Right lung (tissue), 5 donors: ENCODE data around the gene TPST2. TPM values are rescaled to one million over a fixed set of nuclear protein-coding genes. Genes with fewer than 3 reads are reported as not detected.
"Not testable (repeated sequence)": the region's sequence is repeated elsewhere in the genome, so short reads cannot be mapped to it uniquely, and the experiment has no call there.

Experiments used
- DNase-seq, 2 donors: peaks; one replicate each; pipeline ENCODE4 v3.0.0-alpha.2; 2013
- polyA plus RNA-seq, 5 donors: library from polyadenylated mRNA; unstranded; fragments of 120-200 nt; gene quantifications; one replicate each; pipeline versions ENCODE4 v1.2.1 to v1.2.3, GENCODE V29; 2013; ENCODE audit warnings: inconsistent platforms in 1 of 5, low replicate concordance in 1 of 5; ENCODE audit not compliant: insufficient read length in 5 of 5, insufficient read depth in 1 of 5

Gene TPST2
- polyA plus RNA-seq, 5 donors, result 20.4 to 30.4 (median 30.0) TPM

DNA sequence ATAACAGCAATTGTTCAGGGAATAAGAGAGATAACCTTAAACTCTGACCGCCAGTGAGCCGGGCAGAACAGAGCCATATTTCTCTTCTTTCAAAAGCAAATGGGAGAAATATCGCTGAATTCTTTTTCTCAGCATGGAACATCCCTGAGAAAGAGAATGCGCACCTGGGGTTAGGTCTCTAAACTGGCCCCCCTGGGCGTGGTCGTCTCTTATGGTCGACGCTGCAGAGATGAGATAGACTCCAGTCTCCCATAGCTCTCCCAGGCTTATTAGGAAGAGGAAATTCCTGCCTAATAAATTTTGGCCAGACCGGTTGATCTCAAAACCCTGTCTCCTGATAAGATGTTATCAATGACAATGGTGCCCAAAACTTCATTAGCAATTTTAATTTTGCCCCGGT, 23.8 kb upstream of the TPST2 start:
- DNase-seq, result not testable (repeated sequence)

DNA sequence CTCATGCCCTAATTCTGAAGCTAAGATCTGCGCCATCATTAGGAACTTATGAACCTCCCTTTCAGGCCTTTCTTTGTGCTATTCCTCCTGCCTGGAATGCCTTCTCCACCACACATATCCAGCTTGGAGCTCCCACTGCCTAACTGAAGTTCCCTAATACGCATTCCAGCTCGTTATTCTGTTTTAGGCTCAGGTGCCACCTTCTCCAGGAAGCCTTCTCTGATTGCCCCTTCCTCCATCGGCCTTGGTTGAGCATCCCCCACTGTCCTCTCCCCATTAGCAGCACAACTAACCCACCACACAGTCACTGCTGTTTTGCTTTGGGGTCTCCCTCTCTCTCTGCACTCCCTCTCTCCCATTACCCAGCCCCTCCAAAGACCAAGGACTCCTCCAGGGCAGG, 22.7 kb upstream of the TPST2 start:
- no peak for DNase-seq

DNA sequence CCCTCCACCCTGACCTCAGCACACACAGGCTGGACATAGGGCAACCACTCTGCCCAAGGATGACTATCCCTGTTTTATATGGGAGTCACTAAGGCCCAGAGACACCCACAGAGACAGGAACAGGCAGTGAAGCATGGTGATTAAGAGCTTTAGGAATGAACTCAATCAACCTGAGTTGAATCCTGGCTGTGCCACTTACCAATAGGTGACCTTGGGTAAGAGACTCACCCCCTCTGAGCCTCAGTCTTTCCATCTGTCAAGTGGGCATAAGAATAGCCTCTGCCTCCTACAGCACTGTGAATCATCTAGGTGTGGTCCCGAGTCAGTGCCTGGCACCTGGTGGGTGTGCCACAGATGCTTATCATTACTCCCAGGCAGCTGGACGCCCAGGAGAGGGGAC, 21.1 kb upstream of the TPST2 start:
- DNase-seq, result no peak

DNA sequence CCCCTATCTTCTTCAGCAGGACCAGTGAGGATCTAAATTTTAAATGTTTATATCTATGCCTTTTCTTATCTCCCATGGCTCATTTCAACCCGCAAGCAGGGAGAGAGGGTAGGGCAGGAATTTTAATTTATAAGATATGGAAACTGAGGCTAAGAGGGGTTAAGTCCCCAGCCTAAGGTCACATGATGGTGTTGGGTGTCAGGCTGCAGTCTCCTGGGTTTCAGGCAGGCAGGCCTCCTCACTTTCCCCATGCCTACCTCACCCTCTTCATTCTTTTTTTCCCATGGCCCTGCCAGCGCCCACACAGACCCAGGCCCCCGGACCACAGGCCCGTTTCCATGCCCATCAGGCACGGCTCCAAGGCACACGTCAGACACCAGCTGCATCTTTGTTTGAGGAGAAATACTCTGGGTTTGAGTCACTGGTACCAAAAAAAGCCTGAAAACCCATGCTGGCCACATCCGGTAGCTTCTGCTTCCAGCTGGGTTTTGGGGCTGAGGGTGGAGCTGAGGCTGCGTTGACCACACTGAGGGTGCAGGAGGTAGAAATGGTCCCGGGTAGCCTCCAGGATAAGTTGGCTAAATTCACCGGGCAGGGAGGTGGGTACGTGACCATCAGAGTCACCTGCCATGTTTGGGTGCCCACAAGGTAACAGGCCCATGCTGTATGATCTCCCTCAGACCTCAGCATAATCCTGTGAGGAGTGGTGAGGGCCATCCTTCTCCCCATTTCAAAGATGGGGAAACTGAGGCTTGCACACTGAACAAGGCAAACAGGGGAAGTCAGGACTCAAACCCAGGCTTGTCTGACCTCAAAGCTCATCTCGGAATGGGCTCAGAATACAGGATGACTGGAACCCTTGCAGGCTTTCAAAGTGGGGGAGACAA, 20.4 kb upstream of the TPST2 start:
- no peak for DNase-seq

DNA sequence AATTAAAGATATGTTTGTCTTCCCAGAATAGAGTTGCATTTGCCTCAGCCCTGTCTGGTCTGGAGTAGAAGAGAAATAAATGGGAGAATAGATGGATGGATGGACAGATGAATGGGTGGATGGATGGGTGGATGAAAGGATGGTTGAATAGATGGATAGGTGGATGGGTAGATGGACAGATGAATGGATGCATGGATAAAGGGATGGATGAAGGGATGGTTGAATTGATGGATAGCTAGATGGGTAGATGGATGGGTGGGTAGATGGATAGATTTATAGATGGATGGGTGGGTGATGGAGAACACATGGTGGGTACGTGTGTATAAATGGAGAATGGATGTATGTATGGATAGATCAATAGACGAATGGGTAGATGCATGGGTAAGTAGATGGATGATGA, 19.4 kb upstream of the TPST2 start:
- no peak for DNase-seq

DNA sequence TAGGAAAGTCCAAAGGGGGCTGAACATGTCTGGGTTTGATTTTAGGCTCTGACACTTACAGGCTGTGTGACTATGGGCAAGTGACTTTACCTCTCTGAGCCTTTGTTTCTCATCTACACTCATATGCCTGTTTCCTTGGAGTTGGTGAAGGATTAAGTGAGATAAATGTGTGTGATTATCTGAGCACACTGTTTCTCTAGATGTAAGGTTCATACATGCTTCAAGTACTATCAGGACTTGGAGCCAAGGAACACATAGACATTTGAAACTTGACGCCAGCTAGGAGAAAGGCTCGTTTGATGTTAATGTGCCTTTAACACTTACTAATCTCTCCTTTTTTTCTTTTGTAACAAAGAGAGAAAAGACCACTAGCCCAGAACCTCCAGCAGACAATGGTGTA, 18.2 kb upstream of the TPST2 start:
- DNase-seq, result no peak

DNA sequence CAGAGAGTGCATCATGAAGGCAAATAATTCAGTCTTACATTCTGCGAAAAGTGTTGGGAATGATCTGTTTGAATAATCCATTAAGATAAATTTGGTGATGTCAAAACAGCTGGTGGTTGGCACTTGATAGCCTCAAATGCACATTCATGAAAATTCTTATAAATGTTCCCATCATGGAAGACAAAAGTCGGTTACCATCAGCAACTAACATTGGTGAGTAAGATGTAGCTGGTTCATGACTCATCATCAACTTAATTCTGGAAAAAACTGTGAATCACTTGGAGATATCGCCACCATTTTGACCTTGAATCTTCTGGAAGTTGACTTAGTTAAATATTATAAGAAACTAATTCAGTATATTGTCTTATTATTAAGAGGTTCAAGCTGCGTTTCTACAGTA, 16.7 kb upstream of the TPST2 start:
- DNase-seq, result no peak

DNA sequence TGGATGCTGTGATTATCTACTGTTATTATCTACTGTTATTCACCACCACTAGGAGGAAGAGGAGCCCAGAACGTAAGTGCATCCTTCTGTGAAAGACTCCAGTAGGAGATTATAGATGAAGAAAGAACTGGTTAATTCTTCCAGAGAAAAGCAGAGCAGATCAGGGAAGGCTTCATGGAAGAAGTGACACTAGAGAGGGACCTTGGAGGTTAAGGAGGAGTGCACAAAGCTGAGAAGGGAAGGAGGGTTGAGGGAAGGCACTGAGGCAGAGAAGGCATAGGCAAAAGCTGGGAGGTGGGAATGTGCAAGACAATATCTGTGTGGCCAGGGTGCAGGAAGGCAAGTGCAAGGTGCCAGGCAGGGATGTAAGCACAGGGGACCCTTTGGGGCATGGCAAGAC, 14.4 kb upstream of the TPST2 start:
- DNase-seq, result no peak

DNA sequence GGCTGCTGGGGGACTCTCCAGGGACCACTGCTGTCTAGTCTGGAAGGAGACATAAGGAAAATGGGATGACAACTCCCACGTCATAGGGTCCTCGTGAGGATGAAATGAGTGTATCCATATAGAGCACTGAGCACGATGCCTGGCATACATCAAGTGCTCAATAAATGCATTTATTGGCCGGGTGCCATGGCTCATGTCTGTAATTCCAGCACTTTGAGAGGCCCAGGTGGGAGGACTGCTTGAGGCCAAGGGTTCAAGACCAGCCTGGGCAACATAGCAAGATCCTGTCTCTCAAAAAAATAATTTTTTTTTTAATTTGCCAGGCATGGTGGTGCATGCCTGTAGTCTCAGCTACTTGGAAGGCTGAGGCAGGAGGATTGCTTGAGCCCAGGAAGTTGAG, 12.2 kb upstream of the TPST2 start:
- no peak for DNase-seq

DNA sequence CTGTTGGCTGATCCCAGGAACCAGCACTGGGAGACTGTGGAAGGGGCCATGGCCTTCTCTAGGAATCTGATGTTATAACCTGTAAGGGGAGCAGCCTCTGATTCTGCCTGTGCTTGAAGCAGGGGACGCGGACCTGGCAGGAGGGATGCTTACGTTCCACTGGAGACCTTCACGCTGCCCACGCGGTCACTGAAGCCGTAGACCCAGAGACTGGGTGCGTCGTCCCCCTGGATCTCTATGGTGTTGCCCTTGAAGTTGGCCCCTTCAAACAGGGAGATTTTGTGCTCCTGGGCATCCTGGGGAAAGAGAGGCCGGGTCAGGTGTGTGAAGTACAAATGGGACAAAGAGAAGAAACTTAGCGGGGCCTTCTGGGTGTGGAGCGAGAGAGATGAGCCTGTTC, 11.8 kb upstream of the TPST2 start:
- DNase-seq, result no peak

DNA sequence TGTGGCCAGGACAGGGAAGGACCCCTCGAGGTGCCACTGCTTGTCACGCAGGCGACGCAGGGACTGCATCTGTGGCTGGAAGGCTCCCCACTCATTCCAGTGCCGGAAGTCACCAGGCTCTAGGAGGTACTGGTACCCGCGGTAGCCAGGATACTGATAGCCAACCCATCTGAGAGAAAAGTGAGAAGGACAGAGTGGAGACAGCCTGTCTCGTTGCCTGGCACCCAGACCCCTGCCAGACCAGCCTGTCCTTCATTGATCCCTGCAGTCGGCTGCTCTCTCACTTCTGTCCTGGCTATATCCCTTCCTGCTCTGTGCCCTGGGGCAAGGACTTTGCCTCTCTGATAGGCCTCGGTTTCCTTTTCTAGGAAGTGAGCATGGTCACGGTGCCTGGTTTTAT, 9.6 kb upstream of the TPST2 start:
- no peak for DNase-seq

DNA sequence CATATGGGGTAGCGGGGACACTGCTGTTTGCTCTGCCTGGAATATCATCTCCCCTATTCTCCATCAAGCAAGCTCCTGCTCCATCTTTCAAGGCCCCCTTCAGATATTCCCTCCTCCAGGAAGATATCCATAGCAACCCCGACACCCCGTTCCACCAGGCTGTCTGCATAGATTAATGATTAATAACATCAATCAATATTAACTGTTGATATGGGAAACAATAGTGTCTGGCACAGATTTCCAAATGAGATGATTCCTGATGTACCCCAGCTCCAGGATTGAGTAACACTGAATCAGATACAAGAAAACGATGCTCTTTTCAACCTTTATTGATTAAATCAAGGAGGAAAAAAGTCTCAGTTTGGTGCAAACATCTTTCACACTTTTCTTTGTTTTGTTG, 7.5 kb upstream of the TPST2 start:
- no peak for DNase-seq

DNA sequence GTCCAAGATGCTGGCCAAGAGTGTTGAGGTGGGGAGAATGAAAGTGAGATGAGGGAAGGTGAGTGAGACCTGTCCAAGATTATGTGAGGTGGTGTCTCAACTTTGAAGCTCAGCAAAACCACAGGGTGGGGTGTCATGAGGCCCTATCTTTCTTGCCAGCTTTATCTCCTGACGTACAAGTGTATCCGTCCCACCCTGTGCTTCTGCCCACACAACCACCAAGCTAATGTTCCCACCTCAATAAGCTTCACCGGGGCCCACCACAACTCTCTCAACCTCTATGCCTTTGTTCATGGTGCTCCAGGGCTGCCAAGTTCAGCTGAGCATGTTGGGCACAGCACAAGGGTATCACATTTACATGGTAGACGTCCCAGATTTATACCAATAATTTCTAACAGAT, 7.1 kb upstream of the TPST2 start:
- no peak for DNase-seq

DNA sequence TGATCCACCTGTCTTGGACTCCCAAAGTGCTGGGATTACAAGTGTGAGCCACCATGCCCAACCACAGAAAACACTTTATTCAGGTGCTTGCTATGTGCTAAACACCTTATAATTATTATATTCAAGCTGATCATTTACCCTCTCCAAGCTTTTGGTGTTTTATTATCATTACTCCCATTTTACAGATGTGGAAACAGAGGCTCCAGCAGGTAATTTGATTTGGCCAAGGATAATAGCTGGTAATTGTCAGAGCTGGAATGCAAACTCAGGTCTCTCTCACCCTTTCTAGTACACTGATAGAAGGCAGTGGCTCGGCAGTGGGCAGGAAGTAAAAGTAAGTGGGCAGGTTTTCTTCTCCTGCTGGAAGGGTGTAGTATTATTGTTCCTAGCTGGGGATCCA, 3.8 kb upstream of the TPST2 start:
- DNase-seq, result no peak

DNA sequence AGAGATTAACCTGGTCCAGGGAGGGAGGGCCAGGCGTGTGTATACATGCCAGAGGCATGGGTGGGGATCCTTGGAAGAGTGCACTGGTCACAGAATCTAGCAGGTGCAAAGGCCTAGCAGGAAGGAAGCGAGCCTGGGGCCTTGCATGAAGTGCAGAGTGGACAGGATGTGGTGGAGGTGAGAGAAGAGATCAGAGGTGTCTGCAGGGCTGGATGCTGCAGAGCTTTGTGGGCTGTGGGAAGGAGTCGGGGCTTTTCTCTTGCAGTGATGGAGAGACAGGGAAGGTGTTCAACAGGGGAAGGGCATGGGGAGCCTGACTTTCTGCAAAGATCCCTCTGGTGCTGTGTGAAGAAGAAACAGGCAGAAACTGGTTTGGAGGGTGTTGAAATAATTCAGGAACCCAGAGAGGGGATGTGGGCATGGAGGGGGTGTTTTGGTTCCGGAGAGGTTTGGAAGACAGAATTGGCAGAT, 2.5 kb upstream of the TPST2 start:
- DNase-seq, result no peak

DNA sequence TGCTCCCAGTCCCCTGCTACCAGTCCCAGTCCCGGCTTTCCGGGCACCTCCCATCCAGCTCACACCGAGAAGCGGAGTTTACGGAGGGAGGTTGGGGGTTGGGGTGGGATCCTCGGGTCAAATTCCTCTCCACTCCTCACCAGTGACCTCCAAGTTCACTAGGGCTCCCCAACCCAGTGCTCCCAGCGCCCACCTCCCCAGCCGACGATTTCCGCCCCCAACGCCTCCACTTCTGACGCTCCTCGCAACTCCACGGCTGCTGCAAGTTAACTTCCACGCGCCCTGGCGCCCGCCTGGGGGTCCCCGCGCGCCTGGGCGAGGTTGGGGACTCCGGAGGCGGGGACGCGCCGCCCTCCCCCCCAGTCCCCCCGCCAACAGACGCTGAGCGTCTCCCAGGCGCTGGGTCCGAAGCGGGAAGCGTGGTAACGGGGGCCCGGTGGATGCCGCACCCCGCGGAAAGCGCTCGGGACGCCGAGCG, 526 bp downstream of the TPST2 start:
- DNase-seq, result no peak

DNA sequence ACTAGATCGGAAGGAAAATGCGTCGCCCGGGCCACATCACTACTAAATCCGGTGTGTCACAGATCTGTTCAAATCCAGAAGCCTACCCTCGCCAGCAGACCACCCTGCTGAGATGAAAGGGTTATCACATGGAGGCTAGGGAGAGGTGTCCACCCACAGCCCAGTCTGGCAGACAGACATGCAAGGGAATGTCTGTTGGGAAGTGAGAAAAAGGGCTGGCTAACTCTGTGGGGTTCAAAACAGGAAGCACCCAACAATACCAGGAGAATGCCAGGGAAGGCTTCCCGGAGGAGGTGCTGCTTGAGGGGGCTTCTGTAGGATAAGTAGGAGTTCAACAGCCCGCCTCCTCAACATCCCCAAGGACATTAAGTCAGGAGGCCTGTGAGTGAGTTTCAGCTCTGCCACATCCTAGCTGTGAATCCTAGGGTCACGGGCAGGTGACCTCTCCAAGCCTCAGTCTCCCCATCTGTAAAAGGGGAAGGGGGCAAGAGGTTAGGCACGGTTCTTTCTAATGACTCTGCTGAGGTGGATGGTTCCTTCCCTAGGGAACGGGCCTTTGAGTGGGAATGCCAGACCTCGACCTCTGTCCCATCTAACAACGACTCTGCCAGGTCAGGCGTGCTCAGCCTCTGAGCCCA, 1.1 kb downstream of the TPST2 start:
- no peak for DNase-seq

DNA sequence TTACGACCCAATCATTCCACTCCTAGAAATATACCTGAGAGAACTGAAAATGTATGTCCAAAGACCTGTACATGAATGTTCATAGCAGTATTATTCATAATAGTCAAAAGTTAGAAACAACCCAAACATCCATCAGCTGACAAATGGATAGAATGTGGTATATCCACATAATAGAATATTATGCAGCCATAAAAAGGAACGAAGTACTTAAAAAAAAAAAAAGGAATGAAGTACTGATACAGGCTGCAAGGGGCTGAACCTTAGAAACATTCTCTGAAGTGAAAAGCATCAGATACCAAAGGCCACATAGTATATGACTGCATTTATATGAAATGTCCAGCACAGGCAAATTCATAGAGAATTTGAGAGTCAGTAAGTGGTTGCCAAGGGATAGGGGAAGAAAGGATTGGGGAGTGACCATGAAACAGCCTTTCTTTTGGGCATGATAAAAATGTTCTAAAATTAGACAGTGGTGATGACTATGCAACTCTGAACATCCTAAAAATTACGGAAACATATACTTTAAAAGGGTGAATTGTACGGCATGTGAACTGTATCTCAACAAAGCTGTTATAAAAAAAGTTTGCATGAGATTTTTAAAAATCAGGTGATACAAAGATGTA, 1.8 kb downstream of the TPST2 start:
- no peak for DNase-seq

DNA sequence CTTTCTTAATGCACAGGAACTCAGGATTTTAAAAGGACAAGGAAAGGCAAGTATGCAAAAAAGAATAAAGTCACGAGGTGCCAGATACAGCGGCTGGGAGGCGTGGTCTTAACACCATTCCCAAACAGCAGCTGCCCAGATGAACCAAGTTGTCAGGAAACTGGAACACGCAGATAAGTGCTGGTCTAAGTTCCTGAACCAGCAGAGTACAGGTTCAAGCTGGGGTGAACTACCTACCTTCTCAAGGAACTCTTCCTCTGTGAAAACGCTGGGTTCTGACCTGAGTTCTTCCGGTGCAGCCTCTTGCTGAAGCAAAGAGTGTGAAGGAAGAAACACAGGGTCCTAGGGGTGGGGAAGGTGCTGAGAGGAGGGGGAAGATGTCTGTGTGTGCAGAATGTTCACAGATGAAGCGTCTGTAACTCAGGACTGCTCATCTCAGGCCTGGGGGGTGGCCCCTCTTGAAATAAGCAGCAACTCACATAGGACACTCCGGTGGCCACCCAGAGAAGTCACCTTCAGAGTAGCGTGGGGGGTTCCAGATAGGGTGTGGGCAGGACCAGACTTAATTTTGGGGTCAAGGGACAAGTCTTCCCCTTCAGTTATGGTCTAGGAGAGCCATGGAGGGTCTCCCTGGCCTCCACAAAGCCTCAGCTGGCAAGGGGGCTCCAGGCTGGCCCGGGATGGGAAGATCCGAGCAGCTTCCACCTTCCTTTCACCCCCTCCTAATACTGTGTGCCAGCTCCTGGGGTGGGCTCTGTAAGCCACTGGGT, 3.2 kb downstream of the TPST2 start:
- DNase-seq, result no peak

DNA sequence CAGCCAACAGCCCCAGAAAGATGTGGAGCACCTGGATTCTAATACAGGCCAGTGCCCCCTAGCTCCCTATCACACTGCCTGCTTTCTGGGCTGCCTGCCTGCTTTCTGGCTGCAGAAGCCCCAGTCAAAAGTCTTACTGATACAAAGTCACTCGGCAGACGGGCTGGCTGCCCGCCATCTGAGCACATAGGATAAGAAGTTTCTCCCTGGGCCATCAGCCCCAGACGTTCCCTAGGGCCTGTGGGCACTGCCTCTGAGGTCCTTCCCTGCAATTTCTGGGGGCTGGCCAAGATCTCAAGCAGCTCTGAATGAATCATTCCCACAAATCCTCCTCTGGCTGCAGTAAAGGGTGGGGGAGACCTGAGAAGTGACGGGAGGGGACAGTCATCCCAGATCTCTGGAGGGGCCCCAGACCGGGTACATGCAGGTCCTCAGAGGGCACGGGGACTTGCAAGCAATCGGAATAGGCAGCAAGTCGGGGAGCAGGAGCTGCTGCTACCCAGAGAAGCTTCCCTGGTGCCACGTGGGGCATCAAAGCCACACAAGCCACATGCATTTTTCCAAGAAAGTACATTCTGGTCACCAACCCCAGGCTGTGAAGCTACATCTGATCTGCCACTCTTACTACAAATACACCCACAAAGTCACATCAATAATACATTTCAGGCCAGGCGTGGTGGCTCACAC, 4.7 kb downstream of the TPST2 start:
- DNase-seq, result no peak

DNA sequence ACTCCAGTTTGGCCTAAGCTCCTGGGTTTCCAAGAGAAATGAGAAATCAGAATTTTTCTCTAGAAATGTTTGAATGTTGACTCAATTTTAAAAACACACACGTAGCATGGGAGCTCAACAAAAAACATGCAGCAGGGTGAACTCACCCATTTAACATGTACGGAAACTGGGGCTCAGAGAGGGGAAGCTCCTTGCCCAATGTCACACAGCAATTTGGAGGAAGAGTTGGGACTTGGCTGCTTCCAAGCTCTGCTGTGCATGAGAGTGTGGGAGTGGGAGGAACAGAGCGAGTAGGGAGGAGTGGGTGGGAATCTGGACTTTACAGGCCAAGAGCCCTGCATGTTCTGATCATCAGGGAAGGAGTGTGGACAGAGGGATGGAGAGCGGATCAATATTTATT, 5.9 kb downstream of the TPST2 start:
- DNase-seq, result no peak
